GM08714 (cell line): ENCODE results near the gene CELSR3.

Experiments used
- H3K4me3 ChIP-seq: fragments of 200-500 bp; sonication (Bioruptor generic); 2 replicates; pipeline ENCODE4 v1.5.1; 2014; ENCODE audit warnings: mild to moderate bottlenecking, low read length, inconsistent platforms
- ZNF274 ChIP-seq: IDR thresholded peaks from 2 replicates; pipeline ENCODE4 v1.6.1; 2012; ENCODE audit warnings: mild to moderate bottlenecking, low read depth, low read length

Gene CELSR3

GRCh38 chr3:48679411-48680391 lies 17.0 kb upstream of the CELSR3 start:
- no peak overlapping the region for H3K4me3 ChIP-seq
- no peak for TF ChIP-seq ZNF274

DNA sequence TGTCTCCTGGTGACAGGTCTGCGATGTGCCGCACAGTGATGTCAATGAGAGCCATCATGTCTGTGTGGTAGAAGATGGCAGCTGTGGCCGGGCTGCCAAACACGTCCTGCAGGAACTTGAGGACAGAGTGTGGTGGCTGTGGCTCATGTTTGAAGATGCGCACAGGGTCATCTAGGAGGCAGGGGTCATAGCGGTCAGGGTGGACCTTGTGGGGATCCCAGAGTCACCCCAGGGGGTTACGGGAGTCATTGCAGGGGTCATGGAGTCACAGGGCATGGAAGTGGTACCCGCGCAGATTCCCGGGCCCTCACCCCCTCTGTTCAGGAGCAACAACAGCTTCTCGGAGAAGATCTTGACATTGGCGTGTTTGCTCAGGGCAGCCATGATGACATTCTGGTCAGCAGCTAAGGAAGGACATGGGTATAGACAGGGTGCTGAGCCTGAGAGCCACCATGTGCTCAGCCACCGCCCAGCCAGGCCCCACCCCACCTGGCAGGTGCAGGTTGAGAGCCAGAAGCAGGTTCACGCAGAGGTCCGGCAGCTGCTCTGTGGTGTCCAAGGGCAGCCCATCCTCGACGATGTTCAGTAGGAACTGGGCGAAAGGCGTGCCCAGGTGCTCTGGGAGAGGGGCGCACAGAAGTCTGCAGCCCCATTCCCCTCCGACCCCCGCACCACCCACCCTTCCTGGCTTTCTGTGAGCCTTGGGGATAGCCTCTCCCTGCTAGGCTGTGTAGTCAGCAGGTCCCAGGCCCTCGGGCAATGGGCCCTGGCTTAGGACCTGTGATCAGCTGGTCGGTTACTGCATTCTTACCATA lies 16.1 kb upstream of the CELSR3 start:
- no peak overlapping the region for H3K4me3 ChIP-seq
- no peak for TF ChIP-seq ZNF274

- no peak for TF ChIP-seq ZNF274
- H3K4me3 ChIP-seq: no peak overlapping the region
Observed at GRCh38 chr3:48678056-48678455, 15.4 kb upstream of the CELSR3 start.

DNA sequence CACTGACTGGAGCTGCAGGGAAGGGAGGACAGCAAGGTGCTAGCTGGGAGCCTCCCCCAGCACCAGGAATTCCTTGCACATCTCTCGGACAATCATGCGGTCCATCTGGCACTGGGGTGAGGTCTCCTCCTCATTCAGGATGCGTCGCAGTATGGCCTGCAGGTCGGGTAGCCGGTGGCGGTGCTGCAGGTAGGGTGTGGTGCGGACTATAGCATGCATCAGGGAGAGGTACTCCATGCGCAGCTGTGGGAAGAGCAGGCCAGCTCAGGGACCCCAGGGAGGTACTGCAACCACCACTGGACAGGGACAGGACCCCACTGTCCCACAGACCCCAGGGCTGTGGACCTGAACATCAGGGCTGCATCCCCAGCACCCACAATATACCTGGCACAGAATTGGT lies 11.8 kb upstream of the CELSR3 start:
- TF ChIP-seq ZNF274: no peak

DNA sequence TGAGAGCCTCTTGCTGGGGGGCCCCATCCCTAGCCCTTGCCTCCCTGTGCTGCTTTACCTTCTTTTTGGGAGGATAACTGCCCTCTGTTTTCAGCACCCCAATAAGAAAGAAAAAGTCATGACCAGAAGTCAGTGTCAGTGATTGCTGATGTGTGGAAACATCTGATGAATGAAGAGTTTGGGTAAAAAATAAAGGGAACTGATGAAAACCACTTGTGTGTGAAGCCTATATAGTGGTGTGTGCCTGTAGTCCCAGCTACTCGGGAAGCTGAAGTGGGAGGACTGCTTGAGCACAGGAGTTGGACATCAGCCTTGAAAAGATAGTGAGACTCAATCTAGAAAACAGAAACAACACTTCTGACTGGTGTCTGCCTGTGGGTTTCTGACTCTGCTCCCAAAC lies 9.8 kb upstream of the CELSR3 start:
- TF ChIP-seq ZNF274: no peak
- H3K4me3 ChIP-seq: no peak overlapping the region

More for the DNA sequence above, 11.8 kb upstream of the CELSR3 start:
- no peak overlapping the region for H3K4me3 ChIP-seq

DNA sequence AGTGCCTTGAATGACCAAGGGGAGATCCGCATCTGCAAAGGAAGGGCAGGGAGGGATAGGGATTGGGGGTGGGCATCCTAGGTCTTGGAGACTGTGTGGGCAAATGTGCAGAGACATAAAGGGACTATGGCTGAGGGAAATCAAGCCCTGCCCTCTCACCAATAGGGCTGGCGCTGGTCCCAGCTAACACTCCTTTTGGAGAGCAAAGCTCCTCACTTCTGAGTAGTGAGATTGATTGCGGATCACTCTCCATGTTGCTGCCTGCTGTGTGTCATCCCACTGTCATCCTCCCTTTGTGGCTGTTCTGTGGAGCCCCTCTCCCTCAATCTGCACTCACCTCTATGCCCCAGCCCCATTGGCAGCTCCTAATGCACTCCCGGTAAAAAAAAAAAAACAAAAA lies 2.2 kb upstream of the CELSR3 start:
- TF ChIP-seq ZNF274: no peak
- no peak overlapping the region for H3K4me3 ChIP-seq

DNA sequence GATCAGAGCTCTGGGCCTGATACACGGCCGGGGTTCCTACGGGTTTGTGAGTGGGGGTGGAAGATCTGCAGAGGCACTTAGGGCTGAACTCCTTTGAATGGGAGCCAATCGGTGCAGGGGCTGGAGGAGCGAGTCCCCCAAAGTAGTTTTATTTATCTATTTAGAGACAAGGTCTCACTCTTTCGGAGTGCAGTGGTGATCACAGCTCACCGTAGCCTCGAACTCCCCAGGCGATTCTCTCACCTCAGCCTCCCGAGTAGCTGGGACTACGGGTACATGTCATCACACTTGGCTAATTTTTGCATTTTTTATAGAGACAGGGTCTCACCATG lies 1.6 kb upstream of the CELSR3 start:
- no peak overlapping the region for H3K4me3 ChIP-seq

DNA sequence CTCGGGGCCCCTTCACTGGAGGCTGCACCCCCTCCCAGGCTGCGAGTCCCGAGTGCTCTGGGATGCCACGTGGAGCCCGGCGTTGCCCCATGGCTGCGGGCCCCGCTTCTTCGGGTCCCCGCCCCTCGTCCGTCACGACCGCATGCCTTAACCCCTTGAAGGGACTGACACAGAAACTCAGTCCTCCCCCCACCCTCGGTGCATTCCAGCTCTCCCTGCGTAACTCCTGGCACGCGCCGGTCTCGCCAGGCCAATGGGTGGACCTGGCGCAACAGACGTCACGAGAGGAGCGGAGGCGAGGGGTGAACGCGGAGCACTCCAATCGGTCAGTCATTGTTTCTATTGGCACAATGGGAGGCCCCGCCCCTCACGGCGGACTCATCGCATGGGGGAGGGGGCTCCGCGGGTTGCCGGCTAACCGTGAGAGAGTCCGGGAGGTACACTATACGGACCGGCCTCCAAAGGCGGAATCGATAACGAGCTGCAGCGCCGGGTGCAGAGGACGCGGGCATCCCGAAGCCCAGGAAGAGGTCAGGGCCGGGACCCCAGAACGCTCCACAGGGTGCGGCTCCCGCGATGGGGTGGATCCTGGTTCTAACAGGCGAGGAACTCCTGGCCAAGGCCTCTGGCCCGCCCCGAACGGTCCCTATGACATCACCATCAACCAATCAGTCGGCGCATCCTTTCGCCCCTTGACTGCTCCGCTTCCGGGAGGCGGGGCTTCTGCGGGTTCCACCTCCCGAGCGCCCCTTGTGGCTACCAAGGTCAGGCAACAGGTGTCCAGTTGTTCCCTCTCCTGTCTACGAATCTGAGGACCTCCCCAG lies 1.0 kb upstream of the CELSR3 start:
- peak overlapping the region; percentile 49; the same call in 1 of the 2 replicates for H3K4me3 ChIP-seq
- TF ChIP-seq ZNF274: no peak

More for the DNA sequence above, 1.6 kb upstream of the CELSR3 start:
- no peak for TF ChIP-seq ZNF274

GRCh38 chr3:48662145-48662752 lies 437 bp downstream of the CELSR3 start:
- TF ChIP-seq ZNF274: no peak
- H3K4me3 ChIP-seq: peak overlapping the region; percentile 11; the same call in 1 of the 2 replicates

DNA sequence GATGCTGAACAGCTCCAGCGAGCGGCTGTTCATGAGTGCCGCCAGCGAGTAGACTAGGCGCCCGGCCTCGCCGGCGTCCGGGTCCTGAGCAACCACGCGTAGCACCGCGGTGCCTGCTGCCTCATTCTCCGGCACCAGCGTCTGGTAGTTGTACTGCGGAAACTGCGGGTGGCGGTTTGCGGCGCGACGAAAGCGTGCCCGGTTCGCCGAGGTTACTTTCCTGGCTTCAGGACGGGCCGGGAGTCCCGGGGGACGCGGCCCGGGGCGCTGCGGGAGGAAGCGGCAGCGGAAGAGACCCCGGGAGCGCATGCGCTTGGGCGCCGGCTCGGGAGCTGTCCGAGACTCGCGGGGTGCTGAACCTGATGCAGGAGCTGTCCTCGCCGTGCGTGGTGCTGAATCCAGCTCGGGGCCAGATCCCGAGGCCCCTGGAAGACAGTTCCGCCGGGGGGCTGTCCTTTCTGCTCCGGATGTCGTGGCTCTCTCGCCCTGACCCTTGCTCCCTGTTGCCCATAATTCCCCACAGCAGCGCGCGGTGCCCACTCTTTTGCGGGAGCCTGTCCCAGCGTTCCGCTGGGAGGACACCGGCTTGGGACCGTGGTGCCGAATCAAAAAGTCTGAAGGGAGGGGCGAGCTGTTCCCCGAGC lies 1.1 kb downstream of the CELSR3 start:
- TF ChIP-seq ZNF274: no peak
- H3K4me3 ChIP-seq: peak overlapping the region; percentile 31; the same call in 1 of the 2 replicates

GRCh38 chr3:48660800-48661400 lies 1.8 kb downstream of the CELSR3 start:
- no peak overlapping the region; the same call in 1 of the 2 replicates for H3K4me3 ChIP-seq
- TF ChIP-seq ZNF274: no peak

- peak overlapping the region; percentile 53; the same call in 1 of the 2 replicates for H3K4me3 ChIP-seq
- TF ChIP-seq ZNF274: no peak
Observed at GRCh38 chr3:48656841-48657281, 5.8 kb downstream of the CELSR3 start.
